Activated CD4-positive, alpha-beta T cell treated with anti-CD3 and anti-CD28 coated beads, Interleukin-2, amount 50 U/mL, for 4 hours (primary cell): Measurements from ENCODE around the gene IMPG2.

ENCODE experiments used
- DNase-seq, 2 experiments: peaks; one replicate each; pipeline ENCODE4 v3.0.0-alpha.2; 2020

IMPG2 gene

GRCh38 chr3:101179637-101180036 lies 140.7 kb downstream of the IMPG2 start:
- DNase-seq = no peak

GRCh38 chr3:101177577-101177976 lies 142.8 kb downstream of the IMPG2 start:
- DNase-seq = no peak
